Endometrial microvascular endothelial cells (primary cell): ENCODE results near the gene MXD3. TPM values are rescaled to one million over a fixed set of nuclear protein-coding genes. Genes with fewer than 3 reads are reported as not detected.
"Not testable (repeated sequence)": the region's sequence is repeated elsewhere in the genome, so short reads cannot be mapped to it uniquely, and the experiment has no call there.

Experiments used
- in situ Hi-C: cut with HindIII; loops from 2 replicates; pipeline ENCODE4 v1.10.0; 2017; ENCODE audit warnings: low sequenced_read_pairs, low pct_unique_long_range_greater_than_20kb; ENCODE audit errors: inconsistent ontology term
- total RNA-seq: library from RNA; depleted of rRNA; stranded (reverse); fragments of >200 nt; gene quantifications from one replicate; pipeline ENCODE4 v1.2.3, GENCODE V29; 2015; ENCODE audit errors: inconsistent ontology term

The MXD3 gene
- total RNA-seq, 1 donor from 2014 or later, result 48.7 TPM

- in situ Hi-C loops, result no loop called here
Observed at GRCh38 chr5:177346820-177347219, 35.1 kb upstream of the MXD3 start.

- in situ Hi-C loops, result no loop called here
Observed at GRCh38 chr5:177344891-177345290, 33.2 kb upstream of the MXD3 start.

GRCh38 chr5:177343777-177344176, 32.1 kb upstream of the MXD3 start:
- in situ Hi-C loops, result no loop called here

GRCh38 chr5:177343000-177343399, 31.3 kb upstream of the MXD3 start:
- in situ Hi-C loops, result not testable (repeated sequence)

GRCh38 chr5:177339107-177339638, 27.5 kb upstream of the MXD3 start:
- in situ Hi-C loops, result no loop called here

GRCh38 chr5:177338251-177339106, 26.8 kb upstream of the MXD3 start:
- in situ Hi-C loops, result no loop called here

GRCh38 chr5:177336603-177337494, 25.2 kb upstream of the MXD3 start:
- in situ Hi-C loops, result no loop called here

- in situ Hi-C loops, result no loop called here
Observed at GRCh38 chr5:177336112-177336511, 24.4 kb upstream of the MXD3 start.

GRCh38 chr5:177335701-177336065, 24.0 kb upstream of the MXD3 start:
- in situ Hi-C loops, result no loop called here

- in situ Hi-C loops, result no loop called here
Observed at GRCh38 chr5:177334781-177335700, 23.3 kb upstream of the MXD3 start.

GRCh38 chr5:177334155-177334551, 22.5 kb upstream of the MXD3 start:
- in situ Hi-C loops, result no loop called here

- in situ Hi-C loops, result no loop called here
Observed at GRCh38 chr5:177333420-177334154, 21.9 kb upstream of the MXD3 start.

GRCh38 chr5:177332896-177333260, 21.2 kb upstream of the MXD3 start:
- in situ Hi-C loops, result no loop called here

GRCh38 chr5:177332031-177332895, 20.6 kb upstream of the MXD3 start:
- in situ Hi-C loops, result no loop called here

- in situ Hi-C loops, result no loop called here
Observed at GRCh38 chr5:177330991-177331842, 19.5 kb upstream of the MXD3 start.

- in situ Hi-C loops, result loop anchor here (10.0 kb wide), 1 partner anchor 115 kb away; the partner anchor contains the start of gene PRR7
Observed at GRCh38 chr5:177329883-177330282, 18.2 kb upstream of the MXD3 start.
